Myocyte (in vitro differentiated cells): Measurements from ENCODE around the gene GOLGA6L10. TPM values are rescaled to one million over a fixed set of nuclear protein-coding genes. Genes with fewer than 3 reads are reported as not detected.
A peak's percentile ranks its signal among the peaks of the same experiment; 100 is the strongest.
"Not testable (repeated sequence)": the region's sequence is repeated elsewhere in the genome, so short reads cannot be mapped to it uniquely, and the experiment has no call there.

Experiments
- DNase-seq: peaks from one replicate; pipeline ENCODE4 v3.0.0-alpha.2; 2012; ENCODE audit warnings: low read depth
- total RNA-seq: library from RNA; depleted of rRNA; stranded (reverse); fragments of >200 nt; gene quantifications from 2 replicates; pipeline ENCODE4 v1.2.3, GENCODE V29; 2014

GOLGA6L10 gene
- total RNA-seq, 1 donor from 2014 or later: 0.53 TPM

- DNase-seq: not testable (repeated sequence)
These were observed 31.0 kb downstream of the GOLGA6L10 start for GRCh38 chr15:82318281-82318680.

- DNase-seq: not testable (repeated sequence)
These were observed 31.8 kb downstream of the GOLGA6L10 start for GRCh38 chr15:82317516-82317915.

- DNase-seq: no peak
These were observed 32.2 kb downstream of the GOLGA6L10 start for GRCh38 chr15:82317091-82317489.

- DNase-seq: not testable (repeated sequence)
These were observed 32.8 kb downstream of the GOLGA6L10 start for GRCh38 chr15:82316247-82317090.

GRCh38 chr15:82315519-82316246 is 33.6 kb downstream of the GOLGA6L10 start:
- DNase-seq: peak; percentile 50

- no peak for DNase-seq
These were observed 34.3 kb downstream of the GOLGA6L10 start for GRCh38 chr15:82314769-82315518.

GRCh38 chr15:82313951-82314768 is 35.1 kb downstream of the GOLGA6L10 start:
- not testable (repeated sequence) for DNase-seq

GRCh38 chr15:82313446-82313845 is 35.8 kb downstream of the GOLGA6L10 start:
- DNase-seq: no peak

- DNase-seq: no peak
These were observed 36.5 kb downstream of the GOLGA6L10 start for GRCh38 chr15:82312586-82313349.

- not testable (repeated sequence) for DNase-seq
These were observed 38.0 kb downstream of the GOLGA6L10 start for GRCh38 chr15:82311321-82311720.

GRCh38 chr15:82309802-82310201 is 39.5 kb downstream of the GOLGA6L10 start:
- DNase-seq: no peak

- no peak for DNase-seq
These were observed 41.6 kb downstream of the GOLGA6L10 start for GRCh38 chr15:82307714-82308081.

- DNase-seq: no peak
These were observed 42.2 kb downstream of the GOLGA6L10 start for GRCh38 chr15:82306791-82307713.

GRCh38 chr15:82305621-82306048 is 43.6 kb downstream of the GOLGA6L10 start:
- DNase-seq: no peak

GRCh38 chr15:82304778-82305090 is 44.5 kb downstream of the GOLGA6L10 start:
- no peak for DNase-seq

GRCh38 chr15:82303956-82304777 is 45.1 kb downstream of the GOLGA6L10 start:
- DNase-seq: no peak

- no peak for DNase-seq
These were observed 47.8 kb downstream of the GOLGA6L10 start for GRCh38 chr15:82301296-82302016.
